ENCODE data around the gene IL17REL. TPM values are rescaled to one million over a fixed set of nuclear protein-coding genes. Genes with fewer than 3 reads are reported as not detected.

Gene IL17REL
- total RNA-seq, 1 experiment from 2014 or later, result not detected

GRCh38 chr22:49998718-49999062 is 13.9 kb downstream of the IL17REL start:
- ChIA-PET CTCF (no interaction called here), POLR2A (no interaction called here)
- intact Hi-C loops (cut with micrococcal nuclease; ENCODE audit: unreplicated experiment), result no loop called here
- no peaks in the 10 kb centered on the region for H3K27me3 Mint-ChIP-seq (ENCODE audit: insufficient read depth, unreplicated experiment)
- no peak overlapping the region for H3K27ac Mint-ChIP-seq (ENCODE audit: unreplicated experiment)
- H3K27me3 ChIP-seq (replicated peaks; ENCODE audit: control insufficient read depth, insufficient read depth, low read length), result no peaks in the 10 kb centered on the region
- H3K4me3 Mint-ChIP-seq (ENCODE audit: unreplicated experiment), result no peak overlapping the region
- BruUV-seq (replicated peaks), result no TSS peak
- H3K9me3 ChIP-seq, result no peaks in the 10 kb centered on the region
- H3K4me3 ChIP-seq (ENCODE audit: low read depth, low read length), result no peak overlapping the region
- H3K4me1 ChIP-seq, result no peaks in the 10 kb centered on the region
- H3K9me3 Mint-ChIP-seq (ENCODE audit: unreplicated experiment), result no peaks in the 10 kb centered on the region
- DNase-seq, result no peak
- TF ChIP-seq CTCF (IDR thresholded peaks at IDR 0.05; ENCODE audit: insufficient read depth in 1 of 2, low read depth in 1 of 2, low read length in 1 of 2, severe bottlenecking in 1 of 2, unreplicated experiment in 1 of 2), result no peak
- no peaks in the 10 kb centered on the region for H3K36me3 ChIP-seq (ENCODE audit: control insufficient read depth, insufficient read depth, low read length)
- no peaks in the 10 kb centered on the region for H3K4me1 Mint-ChIP-seq (ENCODE audit: low read depth, unreplicated experiment)
- H3K36me3 Mint-ChIP-seq (ENCODE audit: insufficient read depth, unreplicated experiment), result no peaks in the 10 kb centered on the region

DNA sequence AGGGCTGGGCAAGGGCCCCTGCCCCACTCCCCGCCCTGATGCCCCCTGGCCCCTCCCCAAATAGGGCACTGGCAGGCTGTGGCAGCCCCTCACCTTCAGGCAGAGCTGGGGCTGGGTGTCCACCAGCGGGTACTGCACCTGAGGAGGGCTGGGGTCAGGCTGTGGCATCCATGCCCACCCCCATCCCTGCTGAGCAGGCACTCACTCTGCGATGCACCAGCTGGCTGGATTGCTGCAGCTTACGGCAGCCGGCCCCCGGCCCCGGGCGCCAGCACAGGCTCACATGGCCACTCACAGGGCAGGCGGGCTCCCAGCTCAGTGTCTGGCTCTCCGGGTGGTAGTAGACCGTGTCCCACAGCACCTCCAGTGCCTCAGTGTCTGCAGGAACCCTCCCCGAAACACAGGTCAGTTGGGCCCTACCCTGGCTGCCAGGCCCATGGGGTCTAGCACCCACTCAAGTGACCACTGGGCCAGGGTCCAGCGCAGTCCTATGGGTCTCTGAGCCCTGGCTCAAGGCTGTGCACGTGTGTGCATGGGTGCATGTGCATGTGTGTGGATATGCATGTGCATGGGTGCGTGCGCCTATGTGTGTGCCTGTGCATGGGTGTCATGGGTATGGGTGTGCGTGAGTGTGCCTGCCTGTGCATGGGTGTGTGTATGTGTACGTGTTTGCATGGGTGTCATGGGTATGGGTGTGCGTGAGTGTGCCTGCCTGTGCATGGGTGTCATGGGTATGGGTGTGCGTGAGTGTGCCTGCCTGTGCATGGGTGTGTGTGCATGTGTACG is 14.4 kb downstream of the IL17REL start:
- no peak overlapping the region for H3K4me3 Mint-ChIP-seq (ENCODE audit: unreplicated experiment)
- no peaks in the 10 kb centered on the region for H3K9me3 ChIP-seq
- CTCF ChIA-PET, result no interaction called here
- H3K4me1 Mint-ChIP-seq (ENCODE audit: low read depth, unreplicated experiment), result no peaks in the 10 kb centered on the region
- POLR2A ChIA-PET, result no interaction called here
- H3K27ac Mint-ChIP-seq (ENCODE audit: unreplicated experiment), result no peak overlapping the region
- H3K36me3 ChIP-seq (ENCODE audit: control insufficient read depth, insufficient read depth, low read length), result no peaks in the 10 kb centered on the region
- no peaks in the 10 kb centered on the region for H3K4me1 ChIP-seq
- no peak for TF ChIP-seq CTCF (IDR thresholded peaks at IDR 0.05; ENCODE audit: insufficient read depth in 1 of 2, low read depth in 1 of 2, low read length in 1 of 2, severe bottlenecking in 1 of 2, unreplicated experiment in 1 of 2)
- no peaks in the 10 kb centered on the region for H3K9me3 Mint-ChIP-seq (ENCODE audit: unreplicated experiment)
- H3K4me3 ChIP-seq (ENCODE audit: low read depth, low read length), result no peak overlapping the region
- H3K36me3 Mint-ChIP-seq (ENCODE audit: insufficient read depth, unreplicated experiment), result no peaks in the 10 kb centered on the region
- no TSS peak for BruUV-seq (replicated peaks)
- intact Hi-C loops (cut with micrococcal nuclease; ENCODE audit: unreplicated experiment), result no loop called here
- no peaks in the 10 kb centered on the region for H3K27me3 ChIP-seq (replicated peaks; ENCODE audit: control insufficient read depth, insufficient read depth, low read length)
- no peak for DNase-seq
- H3K27me3 Mint-ChIP-seq (ENCODE audit: insufficient read depth, unreplicated experiment), result no peaks in the 10 kb centered on the region

GRCh38 chr22:49997251-49997599 is 15.3 kb downstream of the IL17REL start:
- TF ChIP-seq CTCF (IDR thresholded peaks at IDR 0.05; ENCODE audit: insufficient read depth in 1 of 2, low read depth in 1 of 2, low read length in 1 of 2, severe bottlenecking in 1 of 2, unreplicated experiment in 1 of 2), result no peak
- Histone ChIP-seq H3K36me3 (ENCODE audit: control insufficient read depth, insufficient read depth, low read length) (no peaks in the 10 kb centered on the region), H3K9me3 (no peaks in the 10 kb centered on the region), H3K27me3 (replicated peaks; ENCODE audit: control insufficient read depth, insufficient read depth, low read length) (no peaks in the 10 kb centered on the region), H3K4me3 (ENCODE audit: low read depth, low read length) (no peak overlapping the region), H3K4me1 (no peaks in the 10 kb centered on the region)
- Mint-ChIP-seq H3K36me3 (ENCODE audit: insufficient read depth, unreplicated experiment) (no peaks in the 10 kb centered on the region), H3K4me3 (ENCODE audit: unreplicated experiment) (no peak overlapping the region), H3K9me3 (ENCODE audit: unreplicated experiment) (no peaks in the 10 kb centered on the region), H3K27me3 (ENCODE audit: insufficient read depth, unreplicated experiment) (no peaks in the 10 kb centered on the region), H3K27ac (ENCODE audit: unreplicated experiment) (no peak overlapping the region), H3K4me1 (ENCODE audit: low read depth, unreplicated experiment) (no peaks in the 10 kb centered on the region)
- ChIA-PET CTCF (no interaction called here), POLR2A (no interaction called here)
- intact Hi-C loops (cut with micrococcal nuclease; ENCODE audit: unreplicated experiment), result no loop called here
- peak in 1 of 2 experiments; percentile 35 for DNase-seq
- BruUV-seq (replicated peaks), result no TSS peak

Data from Caco-2 (cell line).